ENCODE measurements around the gene MLLT3.

The MLLT3 gene

GRCh38 chr9:20472342-20473045, 149.8 kb downstream of the MLLT3 start:
- TF ChIP-seq TAF1 (IDR thresholded peaks at IDR 0.05; ENCODE audit: borderline replicate concordance, insufficient read depth, low read length) (no peak), REST (IDR thresholded peaks at IDR 0.05; ENCODE audit: insufficient read depth in 1 of 2, low read depth in 2 of 2, low read length in 2 of 2) (no peak), SIN3A (IDR thresholded peaks at IDR 0.05; ENCODE audit: borderline replicate concordance, insufficient read depth, low read length) (no peak), FOXP2 (optimal IDR thresholded peaks at IDR 0.05; ENCODE audit: borderline replicate concordance, extremely low read depth, extremely low read length, insufficient read depth) (no peak), POLR2AphosphoS5 (IDR thresholded peaks at IDR 0.05; ENCODE audit: low read depth, low read length) (no peak)

- no peak for TF ChIP-seq FOXP2 (optimal IDR thresholded peaks at IDR 0.05; ENCODE audit: borderline replicate concordance, extremely low read depth, extremely low read length, insufficient read depth)
- TF ChIP-seq POLR2AphosphoS5 (IDR thresholded peaks at IDR 0.05; ENCODE audit: low read depth, low read length) = no peak
- TF ChIP-seq TAF1 (IDR thresholded peaks at IDR 0.05; ENCODE audit: borderline replicate concordance, insufficient read depth, low read length) = no peak
- no peak for TF ChIP-seq REST (IDR thresholded peaks at IDR 0.05; ENCODE audit: insufficient read depth in 1 of 2, low read depth in 2 of 2, low read length in 2 of 2)
- TF ChIP-seq SIN3A (IDR thresholded peaks at IDR 0.05; ENCODE audit: borderline replicate concordance, insufficient read depth, low read length) = no peak
Measured at GRCh38 chr9:20466328-20467008, 155.8 kb downstream of the MLLT3 start.

GRCh38 chr9:20464242-20464641, 158.1 kb downstream of the MLLT3 start:
- TF ChIP-seq REST (IDR thresholded peaks at IDR 0.05; ENCODE audit: insufficient read depth in 1 of 2, low read depth in 2 of 2, low read length in 2 of 2) = no peak
- TF ChIP-seq SIN3A (IDR thresholded peaks at IDR 0.05; ENCODE audit: borderline replicate concordance, insufficient read depth, low read length) = no peak
- TF ChIP-seq FOXP2 (optimal IDR thresholded peaks at IDR 0.05; ENCODE audit: borderline replicate concordance, extremely low read depth, extremely low read length, insufficient read depth) = no peak
- no peak for TF ChIP-seq TAF1 (IDR thresholded peaks at IDR 0.05; ENCODE audit: borderline replicate concordance, insufficient read depth, low read length)
- no peak for TF ChIP-seq POLR2AphosphoS5 (IDR thresholded peaks at IDR 0.05; ENCODE audit: low read depth, low read length)

- TF ChIP-seq REST (IDR thresholded peaks at IDR 0.05; ENCODE audit: insufficient read depth in 1 of 2, low read depth in 2 of 2, low read length in 2 of 2) (no peak), SIN3A (IDR thresholded peaks at IDR 0.05; ENCODE audit: borderline replicate concordance, insufficient read depth, low read length) (no peak), TAF1 (IDR thresholded peaks at IDR 0.05; ENCODE audit: borderline replicate concordance, insufficient read depth, low read length) (no peak), POLR2AphosphoS5 (IDR thresholded peaks at IDR 0.05; ENCODE audit: low read depth, low read length) (no peak), FOXP2 (optimal IDR thresholded peaks at IDR 0.05; ENCODE audit: borderline replicate concordance, extremely low read depth, extremely low read length, insufficient read depth) (no peak)
Measured at GRCh38 chr9:20463823-20464222, 158.5 kb downstream of the MLLT3 start.

All from PFSK-1 (cell line).